H9 (cell line): Measurements from ENCODE around the gene PLPP2. TPM values are rescaled to one million over a fixed set of nuclear protein-coding genes. Genes with fewer than 3 reads are reported as not detected.
A peak's percentile ranks its signal among the peaks of the same experiment; 100 is the strongest.

Source experiments
- DNase-seq: peaks from one replicate; pipeline ENCODE4 v3.0.0-alpha.2; 2017
- H2AFZ ChIP-seq: one replicate; pipeline ENCODE4 v1.6.1; 2013; ENCODE audit warnings: mild to moderate bottlenecking, low read length, control low read depth, moderate library complexity
- H2AK5ac ChIP-seq: 2 replicates; pipeline ENCODE4 v1.6.1; 2013; ENCODE audit warnings: low read length, control low read depth, mixed read lengths; ENCODE audit not compliant: insufficient read length
- H2BK120ac ChIP-seq: one replicate; pipeline ENCODE4 v1.6.1; 2013; ENCODE audit warnings: low read depth, mild to moderate bottlenecking, low read length, control low read depth, inconsistent platforms; ENCODE audit not compliant: poor library complexity, severe bottlenecking
- H2BK12ac ChIP-seq: 2 replicates; pipeline ENCODE4 v1.6.1; 2013; ENCODE audit warnings: low read length, control low read depth, mixed read lengths, low read depth; ENCODE audit not compliant: insufficient read length
- H2BK15ac ChIP-seq: 2 replicates; pipeline ENCODE4 v1.6.1; 2013; ENCODE audit warnings: low read depth, low read length, control low read depth
- H2BK20ac ChIP-seq: one replicate; pipeline ENCODE4 v1.6.1; 2013; ENCODE audit warnings: low read depth, mild to moderate bottlenecking, low read length, control low read depth, inconsistent platforms; ENCODE audit not compliant: poor library complexity, severe bottlenecking
- H2BK5ac ChIP-seq: 2 replicates; pipeline ENCODE4 v1.6.1; 2013; ENCODE audit warnings: low read length, control low read depth, mixed read lengths; ENCODE audit not compliant: insufficient read length
- H3K14ac ChIP-seq: 2 replicates; pipeline ENCODE4 v1.6.1; 2013; ENCODE audit warnings: low read length, control low read depth; ENCODE audit not compliant: insufficient read depth
- H3K18ac ChIP-seq: 2 replicates; pipeline ENCODE4 v1.6.1; 2013; ENCODE audit warnings: low read depth, mild to moderate bottlenecking, mixed read lengths, low read length, control low read depth; ENCODE audit not compliant: insufficient read length
- H3K23ac ChIP-seq: 2 replicates; pipeline ENCODE4 v1.6.1; 2013; ENCODE audit warnings: low read length, control low read depth, mixed read lengths, low read depth; ENCODE audit not compliant: insufficient read length
- H3K23me2 ChIP-seq: 2 replicates; pipeline ENCODE4 v1.6.1; 2013; ENCODE audit warnings: low read depth, mild to moderate bottlenecking, mixed read lengths, low read length, control low read depth; ENCODE audit not compliant: insufficient read length, poor library complexity, severe bottlenecking
- H3K27ac ChIP-seq: 2 replicates; pipeline ENCODE4 v1.5.1; 2013; ENCODE audit warnings: low read length, control low read depth, mixed read lengths, low read depth; ENCODE audit not compliant: insufficient read length
- H3K27me3 ChIP-seq: 2 replicates; pipeline ENCODE4 v1.6.1; 2013; ENCODE audit warnings: low read length, control low read depth, inconsistent platforms; ENCODE audit not compliant: insufficient read depth
- H3K4ac ChIP-seq: 2 replicates; pipeline ENCODE4 v1.6.1; 2013; ENCODE audit warnings: low read depth, mild to moderate bottlenecking, control low read depth, inconsistent platforms, low read length, moderate library complexity
- H3K4me1 ChIP-seq: 2 replicates; pipeline ENCODE4 v1.6.1; 2013; ENCODE audit warnings: low read length, control low read depth, inconsistent platforms; ENCODE audit not compliant: insufficient read depth
- H3K4me2 ChIP-seq: 2 replicates; pipeline ENCODE4 v1.6.1; 2013; ENCODE audit warnings: low read length, control low read depth, mixed read lengths; ENCODE audit not compliant: insufficient read length, insufficient read depth
- H3K56ac ChIP-seq: 2 replicates; pipeline ENCODE4 v1.6.1; 2013; ENCODE audit warnings: low read depth, mild to moderate bottlenecking, mixed read lengths, low read length, control low read depth; ENCODE audit not compliant: insufficient read length
- H3K79me1 ChIP-seq: 2 replicates; pipeline ENCODE4 v1.6.1; 2013; ENCODE audit warnings: low read depth, mild to moderate bottlenecking, moderate library complexity, low read length, control low read depth, inconsistent platforms; ENCODE audit not compliant: insufficient read depth, poor library complexity, severe bottlenecking
- H3K79me2 ChIP-seq: 2 replicates; pipeline ENCODE4 v1.6.1; 2013; ENCODE audit warnings: low read length, control low read depth, inconsistent platforms; ENCODE audit not compliant: insufficient read depth
- H3K9ac ChIP-seq: 2 replicates; pipeline ENCODE4 v1.6.1; 2013; ENCODE audit warnings: low read length, control low read depth, mixed read lengths; ENCODE audit not compliant: insufficient read length; ENCODE audit errors: extremely low read depth
- H3K9me3 ChIP-seq: one replicate; pipeline ENCODE4 v1.6.1; 2013; ENCODE audit warnings: low read depth, low read length, inconsistent platforms; ENCODE audit not compliant: control insufficient read depth
- H3T11ph ChIP-seq: one replicate; pipeline ENCODE4 v1.6.1; 2013; ENCODE audit warnings: mild to moderate bottlenecking, low read length, control low read depth, inconsistent platforms
- H4K20me1 ChIP-seq: one replicate; pipeline ENCODE4 v1.6.1; 2013; ENCODE audit not compliant: control insufficient read depth, insufficient read length, insufficient read depth
- H4K5ac ChIP-seq: 2 replicates; pipeline ENCODE4 v1.6.1; 2013; ENCODE audit warnings: low read depth, mild to moderate bottlenecking, mixed read lengths, low read length, control low read depth; ENCODE audit not compliant: insufficient read length
- H4K8ac ChIP-seq: replicated peaks from 2 replicates; pipeline ENCODE4 v1.6.1; 2013; ENCODE audit warnings: low read length, control low read depth, mixed read lengths, low read depth; ENCODE audit not compliant: insufficient read length
- H4K91ac ChIP-seq: 2 replicates; pipeline ENCODE4 v1.6.1; 2013; ENCODE audit warnings: low read depth, mild to moderate bottlenecking, moderate library complexity, mixed read lengths, low read length, control low read depth; ENCODE audit not compliant: insufficient read length
- H3K27ac Mint-ChIP-seq, 3 experiments: 2 replicates in 2 of 3; 3 replicates in 1 of 3; pipeline ENCODE4 v1.8.0; 2020 to 2021; ENCODE audit warnings: mixed read lengths in 3 of 3, mild to moderate bottlenecking in 1 of 3, moderate library complexity in 1 of 3
- H3K27me3 Mint-ChIP-seq: 2 replicates; pipeline ENCODE4 v1.8.0; 2021; ENCODE audit warnings: low read depth, mild to moderate bottlenecking, moderate library complexity, mixed read lengths
- H3K36me3 Mint-ChIP-seq, 3 experiments: 2 replicates in 2 of 3; 3 replicates in 1 of 3; pipeline ENCODE4 v1.8.0; 2020 to 2021; ENCODE audit warnings: low read depth in 3 of 3, mixed read lengths in 3 of 3; ENCODE audit not compliant: insufficient read depth in 1 of 3
- H3K4me1 Mint-ChIP-seq, 2 experiments: 2 replicates each; pipeline ENCODE4 v1.8.0; 2020; ENCODE audit warnings: mixed read lengths in 2 of 2
- H3K4me3 Mint-ChIP-seq, 2 experiments: 2 replicates in 1 of 2; 3 replicates in 1 of 2; pipeline ENCODE4 v1.8.0; 2020 to 2021; ENCODE audit warnings: mild to moderate bottlenecking in 2 of 2, mixed read lengths in 2 of 2, moderate library complexity in 1 of 2
- H3K9me3 Mint-ChIP-seq, 2 experiments: 2 replicates in 1 of 2; 3 replicates in 1 of 2; pipeline ENCODE4 v1.8.0; 2020; ENCODE audit warnings: mild to moderate bottlenecking in 2 of 2, mixed read lengths in 2 of 2, moderate library complexity in 1 of 2
- WGBS: extraction: QIAGEN DNeasy Blood & Tissue Kit; methylation state at CpG from one replicate; pipeline ENCODE4 v1.1.7; 2013; ENCODE audit warnings: missing lambda C conversion rate, low lambda C conversion rate, mixed read lengths; ENCODE audit not compliant: insufficient read length; ENCODE audit errors: extremely low coverage; 5-methylcytosine and 5-hydroxymethylcytosine counted together
- total RNA-seq: library from RNA; stranded (reverse); gene quantifications from 2 replicates; pipeline ENCODE4 v1.2.1, GENCODE V29; 2021
- TF ChIP-seq, protein P1 (sequence below): fragments of 200-600 bp; sonication (generic); conservative IDR thresholded peaks from 3 replicates; pipeline ENCODE4 v1.8.0; 2021; ENCODE audit warnings: antibody characterized with exemption, mild to moderate bottlenecking

PLPP2 gene
- total RNA-seq, 1 experiment from 2014 or later, result 143 TPM

DNA sequence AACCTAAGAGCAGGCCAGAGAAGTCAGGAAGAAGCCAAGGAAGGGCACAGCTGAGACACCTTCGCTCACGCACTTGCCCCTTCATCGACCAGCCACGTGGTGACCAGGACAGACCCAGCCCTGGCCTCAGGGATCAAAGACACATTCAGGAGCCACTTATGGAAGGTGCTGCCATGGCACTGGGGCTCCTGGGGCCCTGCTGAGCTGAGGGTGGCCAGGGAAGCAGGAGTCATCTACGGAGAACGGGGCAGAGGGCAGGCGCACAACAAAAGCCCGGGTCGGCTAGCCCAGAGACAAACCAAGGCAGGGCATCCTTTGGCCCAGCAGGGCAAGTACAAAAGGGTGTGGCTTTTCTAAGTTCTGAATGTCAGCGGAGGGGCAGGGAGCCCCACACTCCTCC is 2.3 kb downstream of the PLPP2 start:
- H3K9ac ChIP-seq, result no peak overlapping the region
- no peak overlapping the region for H2AK5ac ChIP-seq
- peak overlapping the region; percentile 91 to 100 (median 93) for H3K27ac Mint-ChIP-seq

More for the DNA sequence above, 2.3 kb downstream of the PLPP2 start:
- no peak overlapping the region for H2AFZ ChIP-seq
- H3K9me3 ChIP-seq, result no peaks in the 10 kb centered on the region
- TF ChIP-seq, protein P1, sequence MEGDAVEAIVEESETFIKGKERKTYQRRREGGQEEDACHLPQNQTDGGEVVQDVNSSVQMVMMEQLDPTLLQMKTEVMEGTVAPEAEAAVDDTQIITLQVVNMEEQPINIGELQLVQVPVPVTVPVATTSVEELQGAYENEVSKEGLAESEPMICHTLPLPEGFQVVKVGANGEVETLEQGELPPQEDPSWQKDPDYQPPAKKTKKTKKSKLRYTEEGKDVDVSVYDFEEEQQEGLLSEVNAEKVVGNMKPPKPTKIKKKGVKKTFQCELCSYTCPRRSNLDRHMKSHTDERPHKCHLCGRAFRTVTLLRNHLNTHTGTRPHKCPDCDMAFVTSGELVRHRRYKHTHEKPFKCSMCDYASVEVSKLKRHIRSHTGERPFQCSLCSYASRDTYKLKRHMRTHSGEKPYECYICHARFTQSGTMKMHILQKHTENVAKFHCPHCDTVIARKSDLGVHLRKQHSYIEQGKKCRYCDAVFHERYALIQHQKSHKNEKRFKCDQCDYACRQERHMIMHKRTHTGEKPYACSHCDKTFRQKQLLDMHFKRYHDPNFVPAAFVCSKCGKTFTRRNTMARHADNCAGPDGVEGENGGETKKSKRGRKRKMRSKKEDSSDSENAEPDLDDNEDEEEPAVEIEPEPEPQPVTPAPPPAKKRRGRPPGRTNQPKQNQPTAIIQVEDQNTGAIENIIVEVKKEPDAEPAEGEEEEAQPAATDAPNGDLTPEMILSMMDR, result no peak
- no peak overlapping the region for H3K56ac ChIP-seq
- no peak overlapping the region for H4K8ac ChIP-seq
- no peaks in the 10 kb centered on the region for H3K79me1 ChIP-seq
- H3K14ac ChIP-seq, result 0 out of 2 replicates have a peak overlapping the region, but pooled peaks have one; percentile 52
- no peak overlapping the region for H2BK120ac ChIP-seq
- no peak overlapping the region for H4K5ac ChIP-seq
- no peak overlapping the region for H4K91ac ChIP-seq
- no peak overlapping the region for H2BK12ac ChIP-seq
- H4K20me1 ChIP-seq, result no peaks in the 10 kb centered on the region
- no peak overlapping the region for H2BK5ac ChIP-seq
- no peak overlapping the region for H3T11ph ChIP-seq
- no peak overlapping the region for H2BK15ac ChIP-seq
- DNase-seq, result no peak
- no peak overlapping the region for H3K23ac ChIP-seq
- H2BK20ac ChIP-seq, result no peak overlapping the region
- H3K27me3 Mint-ChIP-seq, result peaks cover 18% of the 10 kb centered on the region
- H3K4me1 Mint-ChIP-seq, result peaks cover 27 to 30% of the 10 kb centered on the region in 2 experiments
- no peaks in the 10 kb centered on the region; the same call in 1 of the 2 replicates for H3K27me3 ChIP-seq
- no peak overlapping the region for H3K4me2 ChIP-seq
- peak overlapping the region; percentile 35 for H3K18ac ChIP-seq
- no peaks in the 10 kb centered on the region; the same call in 1 of the 2 replicates for H3K79me2 ChIP-seq
- H3K23me2 ChIP-seq, result no peaks in the 10 kb centered on the region
- peaks cover 17 to 42% (median 23%) of the 10 kb centered on the region in 3 experiments for H3K36me3 Mint-ChIP-seq
- peaks cover 6% of the 10 kb centered on the region in 2 experiments; a peak in 3 of 5 replicates for H3K9me3 Mint-ChIP-seq
- no peak overlapping the region for H3K27ac ChIP-seq
- H3K4me3 Mint-ChIP-seq, result peak overlapping the region; percentile 60 to 78; a peak in 3 of 5 replicates
- WGBS, result no CpG with 5 or more reads among the region's 10 CpGs
- peaks cover 4% of the 10 kb centered on the region; the same call in 1 of the 2 replicates for H3K4me1 ChIP-seq
- peak overlapping the region; percentile 17; the same call in 1 of the 2 replicates for H3K4ac ChIP-seq
